Measurements from ENCODE around the gene RHOBTB3. TPM values are rescaled to one million over a fixed set of nuclear protein-coding genes. Genes with fewer than 3 reads are reported as not detected.

RHOBTB3 gene
- total and polyA plus RNA-seq, 4 donors = 12.9 to 150 (median 30.6) TPM

GRCh38 chr5:95798048-95798447 lies 66.9 kb downstream of the RHOBTB3 start:
- WGBS, 2 donors = 82 to 93% methylated on average over 2 of the region's 2 CpGs
- no peak for TF ChIP-seq CTCF (IDR thresholded peaks at IDR 0.05; ENCODE audit: control extremely low read depth, extremely low read depth)
- Histone ChIP-seq H3K4me3 (no peak overlapping the region), H3K9ac (ENCODE audit: insufficient read depth in 1 of 2, low read length in 2 of 2) (no peak overlapping the region), H3K9me3 (ENCODE audit: control insufficient read depth in 4 of 4, insufficient read depth in 3 of 4, low read length in 3 of 4) (no peaks in the 10 kb centered on the region), H3K27me3 (ENCODE audit: control insufficient read depth in 3 of 3, insufficient read depth in 3 of 3, low read length in 2 of 3) (no peaks in the 10 kb centered on the region), H3K4me1 (ENCODE audit: control insufficient read depth in 5 of 5, insufficient read depth in 5 of 5, low read length in 5 of 5) (peaks cover 0 to 10% (median 0%) of the 10 kb centered on the region in 5 donors), H3K36me3 (ENCODE audit: control insufficient read depth in 4 of 4, insufficient read depth in 4 of 4, low read length in 4 of 4) (peaks cover 0 to 9% (median 3%) of the 10 kb centered on the region in 4 donors), H3K27ac (ENCODE audit: low read depth in 1 of 2, low read length in 1 of 2) (no peak overlapping the region)
- DNase-seq (no peak), ATAC-seq (ENCODE audit: insufficient read depth, low FRiP score) (no peak)

GRCh38 chr5:95798545-95798944 lies 67.4 kb downstream of the RHOBTB3 start:
- DNase-seq = no peak
- ATAC-seq (ENCODE audit: insufficient read depth, low FRiP score) = no peak
- Histone ChIP-seq H3K4me1 (ENCODE audit: control insufficient read depth in 5 of 5, insufficient read depth in 5 of 5, low read length in 5 of 5) (peaks cover 0 to 10% (median 0%) of the 10 kb centered on the region in 5 donors), H3K9ac (ENCODE audit: insufficient read depth in 1 of 2, low read length in 2 of 2) (no peak overlapping the region), H3K27me3 (ENCODE audit: control insufficient read depth in 3 of 3, insufficient read depth in 3 of 3, low read length in 2 of 3) (no peaks in the 10 kb centered on the region), H3K4me3 (no peak overlapping the region), H3K36me3 (ENCODE audit: control insufficient read depth in 4 of 4, insufficient read depth in 4 of 4, low read length in 4 of 4) (peaks cover 0 to 9% (median 3%) of the 10 kb centered on the region in 4 donors), H3K27ac (ENCODE audit: low read depth in 1 of 2, low read length in 1 of 2) (no peak overlapping the region), H3K9me3 (ENCODE audit: control insufficient read depth in 4 of 4, insufficient read depth in 3 of 4, low read length in 3 of 4) (no peaks in the 10 kb centered on the region)
- TF ChIP-seq CTCF (IDR thresholded peaks at IDR 0.05; ENCODE audit: control extremely low read depth, extremely low read depth) = no peak

- no peaks in the 10 kb centered on the region for H3K27me3 ChIP-seq (ENCODE audit: control insufficient read depth in 3 of 3, insufficient read depth in 3 of 3, low read length in 2 of 3)
- no peak for DNase-seq
- H3K4me1 ChIP-seq (ENCODE audit: control insufficient read depth in 5 of 5, insufficient read depth in 5 of 5, low read length in 5 of 5) = peaks cover 0 to 10% (median 0%) of the 10 kb centered on the region in 5 donors
- no peak for TF ChIP-seq CTCF (IDR thresholded peaks at IDR 0.05; ENCODE audit: control extremely low read depth, extremely low read depth)
- H3K9ac ChIP-seq (ENCODE audit: insufficient read depth in 1 of 2, low read length in 2 of 2) = no peak overlapping the region
- ATAC-seq (ENCODE audit: insufficient read depth, low FRiP score) = no peak
- WGBS, 2 donors = 93 to 97% methylated on average over 4 of the region's 4 CpGs
- no peaks in the 10 kb centered on the region for H3K9me3 ChIP-seq (ENCODE audit: control insufficient read depth in 4 of 4, insufficient read depth in 3 of 4, low read length in 3 of 4)
- H3K36me3 ChIP-seq (ENCODE audit: control insufficient read depth in 4 of 4, insufficient read depth in 4 of 4, low read length in 4 of 4) = peaks cover 0 to 5% (median under 1%) of the 10 kb centered on the region in 4 donors
- no peak overlapping the region for H3K4me3 ChIP-seq
- H3K27ac ChIP-seq (ENCODE audit: low read depth in 1 of 2, low read length in 1 of 2) = no peak overlapping the region
Observed at GRCh38 chr5:95799191-95799835, 68.2 kb downstream of the RHOBTB3 start.

- peaks cover 0 to 5% (median 0%) of the 10 kb centered on the region in 4 donors for H3K36me3 ChIP-seq (ENCODE audit: control insufficient read depth in 4 of 4, insufficient read depth in 4 of 4, low read length in 4 of 4)
- peaks cover 0 to 3% (median 0%) of the 10 kb centered on the region in 4 donors for H3K9me3 ChIP-seq (ENCODE audit: control insufficient read depth in 4 of 4, insufficient read depth in 3 of 4, low read length in 3 of 4)
- DNase-seq (no peak), ATAC-seq (ENCODE audit: insufficient read depth, low FRiP score) (no peak)
- WGBS, 2 donors = 99 to 100% methylated on average over 3 of the region's 3 CpGs
- peaks cover 0 to 10% (median 0%) of the 10 kb centered on the region in 5 donors for H3K4me1 ChIP-seq (ENCODE audit: control insufficient read depth in 5 of 5, insufficient read depth in 5 of 5, low read length in 5 of 5)
- H3K27ac ChIP-seq (ENCODE audit: low read depth in 1 of 2, low read length in 1 of 2) = no peak overlapping the region
- H3K27me3 ChIP-seq (ENCODE audit: control insufficient read depth in 3 of 3, insufficient read depth in 3 of 3, low read length in 2 of 3) = no peaks in the 10 kb centered on the region
- TF ChIP-seq CTCF (IDR thresholded peaks at IDR 0.05; ENCODE audit: control extremely low read depth, extremely low read depth) = no peak
- H3K4me3 ChIP-seq = no peak overlapping the region
- no peak overlapping the region for H3K9ac ChIP-seq (ENCODE audit: insufficient read depth in 1 of 2, low read length in 2 of 2)
Observed at GRCh38 chr5:95800553-95800952, 69.4 kb downstream of the RHOBTB3 start.
